ENCODE data around the gene LRRC75B. TPM values are rescaled to one million over a fixed set of nuclear protein-coding genes. Genes with fewer than 3 reads are reported as not detected.
A peak's percentile ranks its signal among the peaks of the same experiment; 100 is the strongest.

The LRRC75B gene
- total RNA-seq, 1 donor from 2014 or later, result 10.3 TPM

DNA sequence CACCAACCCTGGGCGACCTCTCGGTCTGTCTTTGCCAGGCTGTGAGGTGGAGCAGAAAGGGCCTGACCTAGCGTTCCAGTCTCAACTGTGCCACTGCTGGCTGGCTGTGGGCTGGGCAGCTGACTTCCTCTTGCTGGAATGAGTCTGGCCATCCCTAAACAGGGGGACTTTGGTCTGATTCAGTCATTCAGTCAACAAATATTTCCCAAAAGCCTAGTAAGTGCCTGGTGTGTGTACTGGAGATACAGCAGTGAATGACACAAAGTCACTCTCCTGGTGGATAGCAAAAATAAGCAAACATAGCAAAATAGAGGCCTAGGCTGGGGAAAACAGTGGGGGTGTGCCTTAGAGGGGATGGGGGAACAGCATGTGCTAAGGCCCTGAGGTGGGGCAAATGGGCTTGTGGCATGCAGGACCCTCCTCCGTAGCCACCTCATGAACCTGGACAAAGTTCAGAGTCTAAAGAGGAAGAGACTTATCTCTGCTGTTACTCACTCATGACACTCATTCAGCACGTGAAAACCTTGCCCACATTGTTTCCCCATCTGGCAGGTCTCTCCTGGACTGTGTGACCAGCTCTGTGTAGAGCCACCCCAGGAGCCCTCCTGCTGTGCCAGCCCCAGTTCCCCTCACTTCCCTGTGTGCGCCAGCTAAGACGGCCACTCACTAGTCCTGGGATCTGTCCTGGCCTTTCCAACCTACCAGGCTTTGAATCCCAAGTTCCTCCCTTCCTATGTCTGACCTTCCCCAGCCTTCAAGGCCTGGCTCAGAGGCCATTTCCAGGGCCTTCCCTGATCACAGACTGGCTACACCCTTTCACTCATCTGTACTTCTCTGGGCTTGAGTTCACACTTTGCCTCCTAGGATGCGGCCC, 42.6 kb downstream of the LRRC75B start:
- Mint-ChIP-seq H3K4me3 (ENCODE audit: unreplicated experiment) (no peak overlapping the region), H3K9me3 (ENCODE audit: unreplicated experiment) (no peaks in the 10 kb centered on the region), H3K27me3 (ENCODE audit: unreplicated experiment) (no peaks in the 10 kb centered on the region), H3K4me1 (ENCODE audit: unreplicated experiment) (peaks cover 33% of the 10 kb centered on the region), H3K27ac (ENCODE audit: unreplicated experiment) (peak overlapping the region; percentile 34), H3K36me3 (ENCODE audit: unreplicated experiment) (peaks cover 21% of the 10 kb centered on the region)
- TF ChIP-seq, protein P1, sequence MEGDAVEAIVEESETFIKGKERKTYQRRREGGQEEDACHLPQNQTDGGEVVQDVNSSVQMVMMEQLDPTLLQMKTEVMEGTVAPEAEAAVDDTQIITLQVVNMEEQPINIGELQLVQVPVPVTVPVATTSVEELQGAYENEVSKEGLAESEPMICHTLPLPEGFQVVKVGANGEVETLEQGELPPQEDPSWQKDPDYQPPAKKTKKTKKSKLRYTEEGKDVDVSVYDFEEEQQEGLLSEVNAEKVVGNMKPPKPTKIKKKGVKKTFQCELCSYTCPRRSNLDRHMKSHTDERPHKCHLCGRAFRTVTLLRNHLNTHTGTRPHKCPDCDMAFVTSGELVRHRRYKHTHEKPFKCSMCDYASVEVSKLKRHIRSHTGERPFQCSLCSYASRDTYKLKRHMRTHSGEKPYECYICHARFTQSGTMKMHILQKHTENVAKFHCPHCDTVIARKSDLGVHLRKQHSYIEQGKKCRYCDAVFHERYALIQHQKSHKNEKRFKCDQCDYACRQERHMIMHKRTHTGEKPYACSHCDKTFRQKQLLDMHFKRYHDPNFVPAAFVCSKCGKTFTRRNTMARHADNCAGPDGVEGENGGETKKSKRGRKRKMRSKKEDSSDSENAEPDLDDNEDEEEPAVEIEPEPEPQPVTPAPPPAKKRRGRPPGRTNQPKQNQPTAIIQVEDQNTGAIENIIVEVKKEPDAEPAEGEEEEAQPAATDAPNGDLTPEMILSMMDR (IDR thresholded peaks at IDR 0.05), result no peak
- DNase-seq (ENCODE audit: extremely low spot score, unreplicated experiment), result no peak

DNA sequence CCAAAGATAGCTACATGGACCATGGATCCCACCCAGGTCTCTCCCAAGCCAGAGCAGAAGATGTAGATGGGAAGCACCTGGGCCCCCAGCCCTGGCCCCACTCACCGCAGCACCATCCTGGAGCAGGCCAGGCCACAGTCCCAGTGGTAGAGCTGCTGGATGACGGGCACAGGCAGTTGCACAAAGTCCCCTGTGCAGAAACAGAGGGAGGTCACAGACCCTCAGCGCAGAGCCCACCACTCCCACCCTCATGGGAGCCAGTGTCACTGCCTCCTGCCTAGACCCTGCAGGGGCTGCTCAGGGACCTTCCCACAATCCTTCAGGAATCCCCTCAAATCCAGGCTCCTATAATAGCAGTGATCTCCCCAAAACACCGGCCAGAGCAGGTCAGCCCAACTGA, 44.1 kb downstream of the LRRC75B start:
- H3K27me3 Mint-ChIP-seq (ENCODE audit: unreplicated experiment), result no peaks in the 10 kb centered on the region
- peaks cover 35% of the 10 kb centered on the region for H3K4me1 Mint-ChIP-seq (ENCODE audit: unreplicated experiment)
- no peaks in the 10 kb centered on the region for H3K9me3 Mint-ChIP-seq (ENCODE audit: unreplicated experiment)
- no peak overlapping the region for H3K27ac Mint-ChIP-seq (ENCODE audit: unreplicated experiment)
- H3K36me3 Mint-ChIP-seq (ENCODE audit: unreplicated experiment), result peaks cover 27% of the 10 kb centered on the region
- TF ChIP-seq, protein P1 (IDR thresholded peaks at IDR 0.05), result no peak
- DNase-seq (ENCODE audit: extremely low spot score, unreplicated experiment), result no peak
- no peak overlapping the region for H3K4me3 Mint-ChIP-seq (ENCODE audit: unreplicated experiment)

DNA sequence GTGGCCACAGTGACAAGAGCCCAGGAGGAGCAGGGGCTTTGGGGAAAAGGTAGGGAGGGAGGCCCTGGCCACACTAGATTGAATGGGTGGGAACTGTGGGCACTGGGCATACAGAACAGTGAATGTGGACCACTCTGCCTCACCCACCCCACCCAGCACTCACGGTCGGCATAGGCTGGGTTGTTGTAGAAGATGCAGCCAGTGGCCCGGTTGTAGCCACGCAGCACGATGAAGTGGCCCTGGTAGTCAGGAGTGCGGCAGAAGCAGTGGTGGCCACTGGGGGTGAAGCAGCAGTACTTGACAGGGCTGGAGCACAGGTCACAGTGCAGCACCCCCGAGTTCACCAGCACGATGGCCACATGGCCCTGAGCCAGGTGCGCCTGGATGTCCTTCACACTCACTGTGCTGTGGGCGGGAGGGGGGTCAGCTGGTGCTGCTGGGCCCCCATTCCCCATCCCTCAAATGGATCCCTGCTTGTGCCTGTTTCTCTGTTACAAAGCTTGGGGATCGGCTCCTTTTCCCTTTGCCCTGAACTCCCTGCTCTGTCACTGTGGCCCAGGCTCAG, 49.1 kb downstream of the LRRC75B start:
- Mint-ChIP-seq H3K36me3 (ENCODE audit: unreplicated experiment) (peaks cover 45% of the 10 kb centered on the region), H3K4me3 (ENCODE audit: unreplicated experiment) (no peak overlapping the region), H3K9me3 (ENCODE audit: unreplicated experiment) (no peaks in the 10 kb centered on the region), H3K27me3 (ENCODE audit: unreplicated experiment) (no peaks in the 10 kb centered on the region), H3K4me1 (ENCODE audit: unreplicated experiment) (peaks cover 19% of the 10 kb centered on the region), H3K27ac (ENCODE audit: unreplicated experiment) (no peak overlapping the region)
- no peak for DNase-seq (ENCODE audit: extremely low spot score, unreplicated experiment)
- TF ChIP-seq, protein P1 (IDR thresholded peaks at IDR 0.05), result no peak

DNA sequence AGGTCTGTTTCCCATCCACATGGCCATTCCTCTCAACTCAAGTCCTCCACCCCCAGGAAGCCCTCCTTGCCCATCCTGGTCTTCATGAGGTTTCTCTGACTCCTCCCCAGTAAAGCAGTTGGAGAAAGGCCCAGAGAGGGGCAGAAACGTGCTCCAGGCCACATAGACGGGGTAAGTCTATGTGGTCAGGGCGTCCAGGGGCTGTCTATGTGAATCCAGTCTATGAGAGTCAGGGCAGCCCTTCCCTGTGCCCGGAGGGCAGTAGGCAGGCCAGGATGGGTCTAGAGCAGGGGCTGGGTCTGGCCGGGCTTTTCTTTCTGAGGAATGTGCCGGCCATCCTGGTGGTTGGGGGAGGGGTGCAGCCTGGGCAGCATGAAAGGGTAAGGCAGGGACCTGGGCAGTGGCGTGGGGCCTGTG, 49.7 kb downstream of the LRRC75B start:
- no peaks in the 10 kb centered on the region for H3K27me3 Mint-ChIP-seq (ENCODE audit: unreplicated experiment)
- H3K4me1 Mint-ChIP-seq (ENCODE audit: unreplicated experiment), result peaks cover 19% of the 10 kb centered on the region
- H3K4me3 Mint-ChIP-seq (ENCODE audit: unreplicated experiment), result no peak overlapping the region
- DNase-seq (ENCODE audit: extremely low spot score, unreplicated experiment), result no peak
- TF ChIP-seq, protein P1 (IDR thresholded peaks at IDR 0.05), result no peak
- H3K27ac Mint-ChIP-seq (ENCODE audit: unreplicated experiment), result no peak overlapping the region
- H3K36me3 Mint-ChIP-seq (ENCODE audit: unreplicated experiment), result peaks cover 40% of the 10 kb centered on the region
- no peaks in the 10 kb centered on the region for H3K9me3 Mint-ChIP-seq (ENCODE audit: unreplicated experiment)

DNA sequence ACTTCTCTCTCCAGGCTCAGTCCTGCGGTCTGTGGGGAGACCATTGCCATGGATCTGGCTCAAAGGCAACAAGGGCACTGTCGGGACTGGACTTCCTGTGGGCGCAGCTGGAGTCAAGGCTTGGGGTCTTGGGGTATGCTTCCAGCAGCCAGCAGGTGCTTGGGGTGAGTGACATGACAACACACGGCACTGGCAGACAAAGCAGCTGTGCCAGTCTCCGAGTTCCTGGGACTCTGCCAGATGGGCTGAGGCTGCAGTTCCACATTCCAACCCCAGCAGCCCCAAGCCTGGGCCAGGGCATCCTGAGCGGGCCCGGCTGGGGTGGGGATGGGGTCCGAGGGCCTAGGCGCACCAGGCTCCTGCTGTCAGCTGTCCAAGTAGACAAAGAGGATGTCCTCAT, 50.2 kb downstream of the LRRC75B start:
- no peaks in the 10 kb centered on the region for H3K9me3 Mint-ChIP-seq (ENCODE audit: unreplicated experiment)
- no peak for DNase-seq (ENCODE audit: extremely low spot score, unreplicated experiment)
- H3K36me3 Mint-ChIP-seq (ENCODE audit: unreplicated experiment), result peaks cover 36% of the 10 kb centered on the region
- no peaks in the 10 kb centered on the region for H3K27me3 Mint-ChIP-seq (ENCODE audit: unreplicated experiment)
- H3K4me3 Mint-ChIP-seq (ENCODE audit: unreplicated experiment), result no peak overlapping the region
- no peak overlapping the region for H3K27ac Mint-ChIP-seq (ENCODE audit: unreplicated experiment)
- TF ChIP-seq, protein P1 (IDR thresholded peaks at IDR 0.05), result no peak
- peaks cover 19% of the 10 kb centered on the region for H3K4me1 Mint-ChIP-seq (ENCODE audit: unreplicated experiment)
